HEK293T (cell line): ENCODE data around the gene DUSP10.

Source experiments
- CTCF ChIA-PET: fragments of 350-600 bp; formaldehyde crosslinking; extraction: SDS; loops from one replicate; lab custom pipeline; 2021; ENCODE audit warnings: antibody characterized with exemption, inconsistent platforms; lab: Yijun Ruan, JAX
- POLR2A ChIA-PET: fragments of 350-600 bp; formaldehyde crosslinking; extraction: SDS; loops from one replicate; lab custom pipeline; 2020; ENCODE audit warnings: antibody characterized with exemption, inconsistent platforms; lab: Yijun Ruan, JAX
- DNase-seq: peaks from one replicate; pipeline ENCODE4 v3.0.0; 2012; ENCODE audit warnings: mixed read lengths; ENCODE audit errors: extremely low spot score
- ARNT ChIP-seq: fragments of 450-650 bp; IDR thresholded peaks from 2 replicates; pipeline ENCODE4 v1.6.1; 2017; ENCODE audit warnings: mild to moderate bottlenecking
- BHLHE40 ChIP-seq: fragments of 450-650 bp; IDR thresholded peaks from 2 replicates; pipeline ENCODE4 v1.6.1; 2016; ENCODE audit warnings: mild to moderate bottlenecking, moderate library complexity, borderline replicate concordance
- CTBP1 ChIP-seq: fragments of 450-650 bp; IDR thresholded peaks from 2 replicates; pipeline ENCODE4 v1.6.1; 2016; ENCODE audit warnings: borderline replicate concordance
- ELF4 ChIP-seq: fragments of 450-650 bp; IDR thresholded peaks from 2 replicates; pipeline ENCODE4 v1.6.1; 2017; ENCODE audit warnings: antibody characterized with exemption
- FOXA1 ChIP-seq: fragments of 450-650 bp; IDR thresholded peaks from 2 replicates; pipeline ENCODE4 v1.6.1; 2016; ENCODE audit warnings: mild to moderate bottlenecking
- FOXK2 ChIP-seq: fragments of 450-650 bp; IDR thresholded peaks from 2 replicates; pipeline ENCODE4 v1.6.1; 2016; ENCODE audit warnings: mild to moderate bottlenecking
- FOXM1 ChIP-seq: fragments of 450-650 bp; IDR thresholded peaks from 2 replicates; pipeline ENCODE4 v1.6.1; 2017; ENCODE audit warnings: mild to moderate bottlenecking, borderline replicate concordance
- HDGF ChIP-seq: fragments of 450-650 bp; IDR thresholded peaks from 2 replicates; pipeline ENCODE4 v1.6.1; 2017; ENCODE audit warnings: antibody characterized with exemption, borderline replicate concordance
- L3MBTL2 ChIP-seq: fragments of 450-650 bp; conservative IDR thresholded peaks from 2 replicates; pipeline ENCODE4 v1.6.1; 2016; ENCODE audit warnings: mild to moderate bottlenecking
- LEF1 ChIP-seq: fragments of 450-650 bp; IDR thresholded peaks from 2 replicates; pipeline ENCODE4 v1.6.1; 2017; ENCODE audit warnings: mild to moderate bottlenecking, borderline replicate concordance
- NFRKB ChIP-seq: fragments of 450-650 bp; IDR thresholded peaks from 2 replicates; pipeline ENCODE4 v1.6.1; 2016; ENCODE audit warnings: mild to moderate bottlenecking, moderate library complexity
- PKNOX1 ChIP-seq: fragments of 450-650 bp; IDR thresholded peaks from 2 replicates; pipeline ENCODE4 v1.6.1; 2016
- SP1 ChIP-seq: fragments of 450-650 bp; IDR thresholded peaks from 2 replicates; pipeline ENCODE4 v1.6.1; 2017
- SUZ12 ChIP-seq: fragments of 450-650 bp; IDR thresholded peaks from 2 replicates; pipeline ENCODE4 v1.6.1; 2016; ENCODE audit warnings: mild to moderate bottlenecking
- TARDBP ChIP-seq: fragments of 450-650 bp; IDR thresholded peaks from 2 replicates; pipeline ENCODE4 v1.6.1; 2016
- ZNF384 ChIP-seq: fragments of 450-650 bp; IDR thresholded peaks from 2 replicates; pipeline ENCODE4 v1.6.1; 2016

Gene DUSP10

GRCh38 chr1:221692643-221693042 is 49.2 kb downstream of the DUSP10 start:
- ChIA-PET CTCF (interaction anchor here (0.6 kb wide), 1 partner anchor 318 kb away, joined by 3 read pairs; no protein-coding TSS in a partner anchor), POLR2A (no interaction called here)
- no peak for DNase-seq
- no peak for TF ChIP-seq ZNF384
- no peak for TF ChIP-seq ARNT
- no peak for TF ChIP-seq FOXK2
- TF ChIP-seq L3MBTL2: no peak
- no peak for TF ChIP-seq FOXM1
- no peak for TF ChIP-seq SUZ12
- no peak for TF ChIP-seq FOXA1
- no peak for TF ChIP-seq SP1
- no peak for TF ChIP-seq TARDBP

GRCh38 chr1:221691261-221691660 is 50.6 kb downstream of the DUSP10 start:
- TF ChIP-seq CTBP1 (no peak), PKNOX1 (no peak), FOXA1 (no peak), HDGF (no peak), BHLHE40 (no peak), ARNT (no peak), ZNF384 (no peak), FOXK2 (no peak), FOXM1 (no peak)
- CTCF ChIA-PET: no interaction called here
- DNase-seq: no peak
- POLR2A ChIA-PET: no interaction called here

- ChIA-PET CTCF (no interaction called here), POLR2A (interaction anchor here (1.5 kb wide), 1 partner anchor 50 kb away, joined by 3 read pairs; no protein-coding TSS in a partner anchor)
- no peak for DNase-seq
- TF ChIP-seq SUZ12 (no peak), PKNOX1 (no peak), BHLHE40 (no peak), FOXK2 (no peak), NFRKB (no peak), CTBP1 (no peak), ELF4 (no peak), SP1 (no peak), ARNT (no peak), TARDBP (no peak), FOXM1 (no peak), FOXA1 (no peak), LEF1 (no peak), HDGF (no peak), ZNF384 (no peak), L3MBTL2 (no peak)
Observed at GRCh38 chr1:221690858-221691257, 51.0 kb downstream of the DUSP10 start.

GRCh38 chr1:221689138-221689537 is 52.8 kb downstream of the DUSP10 start:
- DNase-seq: no peak
- ChIA-PET CTCF (no interaction called here), POLR2A (no interaction called here)
- TF ChIP-seq CTBP1 (no peak), BHLHE40 (no peak), FOXA1 (no peak), L3MBTL2 (no peak), PKNOX1 (no peak), HDGF (no peak), ELF4 (no peak), ZNF384 (no peak), SUZ12 (no peak), TARDBP (no peak), FOXK2 (no peak), ARNT (no peak), SP1 (no peak), NFRKB (no peak), FOXM1 (no peak), LEF1 (no peak)

- DNase-seq: no peak
- CTCF ChIA-PET: no interaction called here
- TF ChIP-seq CTBP1 (no peak), FOXM1 (no peak), ELF4 (no peak)
- POLR2A ChIA-PET: no interaction called here
Observed at GRCh38 chr1:221688488-221688843, 53.4 kb downstream of the DUSP10 start.

GRCh38 chr1:221687836-221688487 is 53.9 kb downstream of the DUSP10 start:
- DNase-seq: no peak
- ChIA-PET POLR2A (no interaction called here), CTCF (no interaction called here)
- TF ChIP-seq LEF1: no peak
- TF ChIP-seq TARDBP: no peak
- TF ChIP-seq FOXK2: no peak
- no peak for TF ChIP-seq ELF4
- no peak for TF ChIP-seq BHLHE40
- TF ChIP-seq FOXA1: no peak
- no peak for TF ChIP-seq ZNF384
- TF ChIP-seq SP1: no peak
- no peak for TF ChIP-seq SUZ12
- no peak for TF ChIP-seq CTBP1
- no peak for TF ChIP-seq L3MBTL2
- TF ChIP-seq PKNOX1: no peak
